Loucy (cell line): Measurements from ENCODE around the gene CCR5AS.

Experiments used
- H2AFZ ChIP-seq: fragments of 200-600 bp; sonication (generic); 2 replicates; pipeline ENCODE4 v1.6.0; 2016; ENCODE audit warnings: antibody characterized with exemption, mild to moderate bottlenecking, low read length, moderate library complexity
- H3F3A ChIP-seq: fragments of 200-600 bp; 2 replicates; pipeline ENCODE4 v1.6.0; 2016; ENCODE audit warnings: antibody characterized with exemption, low read depth, mild to moderate bottlenecking
- H3K27me3 ChIP-seq: fragments of 200-600 bp; sonication (generic); 2 replicates; pipeline ENCODE4 v1.6.1; 2014; ENCODE audit warnings: low read length, mild to moderate bottlenecking; ENCODE audit not compliant: insufficient read depth, poor library complexity, severe bottlenecking
- H3K36me3 ChIP-seq: fragments of 200-600 bp; sonication (generic); 2 replicates; pipeline ENCODE4 v1.6.1; 2016; ENCODE audit warnings: low read length; ENCODE audit not compliant: insufficient read depth
- H3K4me1 ChIP-seq: fragments of 200-600 bp; sonication (generic); 2 replicates; pipeline ENCODE4 v1.5.1; 2014; ENCODE audit warnings: low read length, mild to moderate bottlenecking; ENCODE audit not compliant: insufficient read depth, poor library complexity, severe bottlenecking
- H3K4me2 ChIP-seq: fragments of 200-600 bp; sonication (generic); 2 replicates; pipeline ENCODE4 v1.6.0; 2014; ENCODE audit warnings: antibody characterized with exemption, low read length, low read depth, mild to moderate bottlenecking; ENCODE audit not compliant: poor library complexity, severe bottlenecking
- H3K4me3 ChIP-seq: fragments of 200-600 bp; sonication (generic); 2 replicates; pipeline ENCODE4 v1.5.1; 2014; ENCODE audit warnings: low read length, mild to moderate bottlenecking, mixed read lengths; ENCODE audit not compliant: poor library complexity, severe bottlenecking
- H3K79me2 ChIP-seq: fragments of 200-600 bp; sonication (generic); 2 replicates; pipeline ENCODE4 v1.6.1; 2014; ENCODE audit warnings: low read length; ENCODE audit not compliant: insufficient read depth
- H3K9ac ChIP-seq: fragments of 200-600 bp; sonication (generic); 2 replicates; pipeline ENCODE4 v1.6.0; 2014; ENCODE audit warnings: mild to moderate bottlenecking, low read depth, low read length, moderate library complexity; ENCODE audit not compliant: poor library complexity, severe bottlenecking
- H3K9me2 ChIP-seq: fragments of 200-600 bp; sonication (generic); replicated peaks from 2 replicates; pipeline ENCODE4 v1.6.1; 2016; ENCODE audit warnings: low read depth, low read length, mixed read lengths
- H3K9me3 ChIP-seq: fragments of 200-600 bp; sonication (generic); 2 replicates; pipeline ENCODE4 v1.6.1; 2014; ENCODE audit warnings: mild to moderate bottlenecking, antibody characterized with exemption, low read length, low read depth; ENCODE audit not compliant: insufficient read depth
- H4K20me1 ChIP-seq: fragments of 200-600 bp; sonication (generic); 2 replicates; pipeline ENCODE4 v1.6.0; 2014; ENCODE audit warnings: antibody characterized with exemption, low read length, mild to moderate bottlenecking; ENCODE audit not compliant: insufficient read depth, poor library complexity, severe bottlenecking
- EZH2phosphoT487 ChIP-seq: fragments of 200-600 bp; IDR thresholded peaks from 2 replicates; pipeline ENCODE4 v1.6.1; 2018; ENCODE audit warnings: antibody characterized with exemption, mild to moderate bottlenecking, moderate library complexity, borderline replicate concordance
- TF ChIP-seq, protein P1 (sequence below): fragments of 200-600 bp; sonication (generic); conservative IDR thresholded peaks from 2 replicates; pipeline ENCODE4 v1.5.1; 2014; ENCODE audit warnings: mild to moderate bottlenecking, antibody characterized with exemption, low read length

Gene CCR5AS

DNA sequence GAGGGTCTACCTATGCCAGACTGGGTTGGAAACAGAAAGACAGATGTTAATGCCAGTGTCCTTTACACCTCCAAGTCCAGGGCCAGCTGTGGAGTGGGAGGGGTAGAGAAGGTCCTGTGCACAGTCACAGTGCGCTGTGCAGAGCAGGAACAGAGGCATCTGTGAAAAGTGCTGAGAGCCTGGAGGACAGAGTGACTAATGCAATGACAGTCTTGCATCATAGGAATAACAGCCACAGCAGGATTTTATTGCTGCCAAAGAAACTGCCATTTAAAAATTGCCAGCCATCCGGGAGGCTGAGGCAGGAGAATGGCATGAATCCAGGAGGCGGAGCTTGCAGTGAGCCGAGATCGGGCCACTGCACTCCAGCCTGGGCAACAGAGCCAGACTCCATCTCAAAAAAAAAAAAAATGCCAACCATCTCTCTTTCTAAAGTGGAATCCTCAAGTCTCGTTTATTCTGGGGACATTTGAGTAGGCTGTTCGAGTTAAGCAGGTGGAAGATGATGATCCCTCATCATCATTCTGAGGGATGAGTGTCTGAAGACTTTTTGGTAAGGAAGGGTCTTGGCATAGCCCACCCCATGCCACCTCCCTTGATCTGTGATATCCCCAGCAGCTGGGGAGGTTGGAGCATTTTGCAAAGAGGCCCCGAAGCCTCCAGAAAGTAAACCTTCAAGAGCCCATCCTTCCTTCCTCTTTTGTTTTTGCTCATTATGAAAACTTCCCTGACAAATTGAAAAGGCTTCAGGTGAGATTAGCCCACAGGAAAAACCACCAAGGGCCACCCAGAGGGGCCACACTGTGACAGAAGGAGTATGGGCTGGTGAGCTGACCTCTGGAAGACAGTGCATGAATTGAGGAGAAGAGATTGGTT is 45.2 kb downstream of the CCR5AS start:
- TF ChIP-seq EZH2phosphoT487, result no peak
- TF ChIP-seq, protein P1, sequence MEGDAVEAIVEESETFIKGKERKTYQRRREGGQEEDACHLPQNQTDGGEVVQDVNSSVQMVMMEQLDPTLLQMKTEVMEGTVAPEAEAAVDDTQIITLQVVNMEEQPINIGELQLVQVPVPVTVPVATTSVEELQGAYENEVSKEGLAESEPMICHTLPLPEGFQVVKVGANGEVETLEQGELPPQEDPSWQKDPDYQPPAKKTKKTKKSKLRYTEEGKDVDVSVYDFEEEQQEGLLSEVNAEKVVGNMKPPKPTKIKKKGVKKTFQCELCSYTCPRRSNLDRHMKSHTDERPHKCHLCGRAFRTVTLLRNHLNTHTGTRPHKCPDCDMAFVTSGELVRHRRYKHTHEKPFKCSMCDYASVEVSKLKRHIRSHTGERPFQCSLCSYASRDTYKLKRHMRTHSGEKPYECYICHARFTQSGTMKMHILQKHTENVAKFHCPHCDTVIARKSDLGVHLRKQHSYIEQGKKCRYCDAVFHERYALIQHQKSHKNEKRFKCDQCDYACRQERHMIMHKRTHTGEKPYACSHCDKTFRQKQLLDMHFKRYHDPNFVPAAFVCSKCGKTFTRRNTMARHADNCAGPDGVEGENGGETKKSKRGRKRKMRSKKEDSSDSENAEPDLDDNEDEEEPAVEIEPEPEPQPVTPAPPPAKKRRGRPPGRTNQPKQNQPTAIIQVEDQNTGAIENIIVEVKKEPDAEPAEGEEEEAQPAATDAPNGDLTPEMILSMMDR, result no peak
- Histone ChIP-seq H3K4me2 (no peak overlapping the region), H3K79me2 (no peaks in the 10 kb centered on the region), H3K4me1 (no peaks in the 10 kb centered on the region), H4K20me1 (no peaks in the 10 kb centered on the region), H3K4me3 (no peak overlapping the region), H2AFZ (no peak overlapping the region), H3F3A (no peaks in the 10 kb centered on the region), H3K9ac (no peak overlapping the region), H3K9me2 (no peaks in the 10 kb centered on the region), H3K27me3 (no peaks in the 10 kb centered on the region), H3K9me3 (no peaks in the 10 kb centered on the region), H3K36me3 (no peaks in the 10 kb centered on the region)

DNA sequence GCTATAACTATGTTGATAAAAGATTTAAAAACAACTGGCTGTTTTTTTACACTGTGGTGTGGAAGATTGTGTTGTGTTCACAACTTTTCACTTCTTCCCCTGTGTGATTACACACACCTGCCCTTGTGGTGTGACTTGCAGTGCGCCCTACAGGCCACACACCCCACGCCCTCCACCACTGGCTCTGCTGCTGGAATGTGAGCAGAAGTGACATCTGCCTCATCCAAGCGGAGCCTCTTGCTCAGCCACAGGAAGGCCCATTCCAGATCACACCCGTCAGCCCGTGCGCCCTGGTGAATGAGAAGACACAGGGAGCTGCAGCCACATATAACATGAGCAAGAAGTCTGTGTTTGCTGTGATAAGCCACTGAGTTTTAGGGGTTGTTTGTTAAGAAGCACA is 46.0 kb downstream of the CCR5AS start:
- Histone ChIP-seq H3K27me3 (peaks cover 3% of the 10 kb centered on the region), H3F3A (no peaks in the 10 kb centered on the region), H3K4me1 (no peaks in the 10 kb centered on the region), H3K9me2 (no peaks in the 10 kb centered on the region), H3K4me2 (no peak overlapping the region), H3K36me3 (no peaks in the 10 kb centered on the region), H3K9ac (no peak overlapping the region), H2AFZ (no peak overlapping the region), H3K4me3 (no peak overlapping the region), H4K20me1 (no peaks in the 10 kb centered on the region), H3K9me3 (no peaks in the 10 kb centered on the region), H3K79me2 (no peaks in the 10 kb centered on the region)
- TF ChIP-seq EZH2phosphoT487, result no peak
- TF ChIP-seq, protein P1, result peak; percentile 32; the same call in 1 of the 2 replicates

DNA sequence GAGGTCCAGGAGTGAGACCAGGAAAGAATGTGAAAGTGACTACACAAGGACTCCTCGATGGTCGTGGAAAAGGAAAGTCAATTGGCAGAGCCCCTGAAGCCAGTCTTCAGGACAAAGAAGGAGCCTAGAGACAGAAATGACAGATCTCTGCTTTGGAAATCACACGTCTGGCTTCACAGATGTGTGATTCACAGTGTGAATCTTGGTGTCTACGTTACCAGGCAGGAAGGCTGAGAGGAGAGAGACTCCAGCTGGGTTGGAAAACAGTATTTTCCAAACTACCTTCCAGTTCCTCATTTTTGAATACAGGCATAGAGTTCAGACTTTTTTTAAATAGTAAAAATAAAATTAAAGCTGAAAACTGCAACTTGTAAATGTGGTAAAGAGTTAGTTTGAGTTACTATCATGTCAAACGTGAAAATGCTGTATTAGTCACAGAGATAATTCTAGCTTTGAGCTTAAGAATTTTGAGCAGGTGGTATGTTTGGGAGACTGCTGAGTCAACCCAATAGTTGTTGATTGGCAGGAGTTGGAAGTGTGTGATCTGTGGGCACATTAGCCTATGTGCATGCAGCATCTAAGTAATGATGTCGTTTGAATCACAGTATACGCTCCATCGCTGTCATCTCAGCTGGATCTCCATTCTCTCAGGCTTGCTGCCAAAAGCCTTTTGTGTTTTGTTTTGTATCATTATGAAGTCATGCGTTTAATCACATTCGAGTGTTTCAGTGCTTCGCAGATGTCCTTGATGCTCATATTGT is 47.0 kb downstream of the CCR5AS start:
- H3K36me3 ChIP-seq, result no peaks in the 10 kb centered on the region
- H3K4me1 ChIP-seq, result peaks cover 6% of the 10 kb centered on the region
- no peak overlapping the region for H3K4me3 ChIP-seq
- no peaks in the 10 kb centered on the region for H3K79me2 ChIP-seq
- H3K9ac ChIP-seq, result no peak overlapping the region
- H3K4me2 ChIP-seq, result no peak overlapping the region
- no peaks in the 10 kb centered on the region for H3K9me3 ChIP-seq
- no peaks in the 10 kb centered on the region for H3K9me2 ChIP-seq
- no peaks in the 10 kb centered on the region for H4K20me1 ChIP-seq
- no peaks in the 10 kb centered on the region for H3F3A ChIP-seq
- TF ChIP-seq, protein P1, result no peak
- no peak for TF ChIP-seq EZH2phosphoT487
- peaks cover 10% of the 10 kb centered on the region for H3K27me3 ChIP-seq
- H2AFZ ChIP-seq, result no peak overlapping the region
